ENCODE measurements around the gene SEMA3C. TPM values are rescaled to one million over a fixed set of nuclear protein-coding genes. Genes with fewer than 3 reads are reported as not detected.

SEMA3C gene
- total RNA-seq, 4 donors from 2014 or later, result 2.6 to 30.9 (median 14.2) TPM

DNA sequence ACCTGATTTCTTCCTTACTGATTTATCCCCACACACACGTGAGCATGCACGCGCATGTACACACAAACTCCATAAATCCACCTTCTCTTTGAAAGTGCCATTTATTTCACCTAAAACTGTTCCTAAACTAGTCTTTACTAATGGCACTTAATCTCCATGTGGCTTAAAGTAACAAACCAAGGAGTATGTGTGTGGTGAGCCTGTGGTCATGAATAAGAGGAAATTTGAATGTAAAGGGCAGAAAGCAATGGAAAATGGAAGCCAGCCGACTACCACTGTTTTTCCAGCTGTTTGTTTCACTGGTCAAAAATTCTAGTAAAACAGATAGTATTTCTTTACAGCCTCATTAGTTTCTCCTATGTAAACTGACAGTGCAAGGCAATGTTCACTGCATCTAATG, 23.8 kb downstream of the SEMA3C start:
- DNase-seq, result no peak
- intact Hi-C loops (cut with DNase I), result no loop called here
- Histone ChIP-seq H3K27ac (no peak overlapping the region), H3K27me3 (no peaks in the 10 kb centered on the region), H3K9me3 (no peaks in the 10 kb centered on the region), H3K36me3 (no peaks in the 10 kb centered on the region), H3K4me3 (no peak overlapping the region), H3K4me1 (no peaks in the 10 kb centered on the region)
- no peak for TF ChIP-seq POLR2A (IDR thresholded peaks at IDR 0.05)
- TF ChIP-seq, protein P1, sequence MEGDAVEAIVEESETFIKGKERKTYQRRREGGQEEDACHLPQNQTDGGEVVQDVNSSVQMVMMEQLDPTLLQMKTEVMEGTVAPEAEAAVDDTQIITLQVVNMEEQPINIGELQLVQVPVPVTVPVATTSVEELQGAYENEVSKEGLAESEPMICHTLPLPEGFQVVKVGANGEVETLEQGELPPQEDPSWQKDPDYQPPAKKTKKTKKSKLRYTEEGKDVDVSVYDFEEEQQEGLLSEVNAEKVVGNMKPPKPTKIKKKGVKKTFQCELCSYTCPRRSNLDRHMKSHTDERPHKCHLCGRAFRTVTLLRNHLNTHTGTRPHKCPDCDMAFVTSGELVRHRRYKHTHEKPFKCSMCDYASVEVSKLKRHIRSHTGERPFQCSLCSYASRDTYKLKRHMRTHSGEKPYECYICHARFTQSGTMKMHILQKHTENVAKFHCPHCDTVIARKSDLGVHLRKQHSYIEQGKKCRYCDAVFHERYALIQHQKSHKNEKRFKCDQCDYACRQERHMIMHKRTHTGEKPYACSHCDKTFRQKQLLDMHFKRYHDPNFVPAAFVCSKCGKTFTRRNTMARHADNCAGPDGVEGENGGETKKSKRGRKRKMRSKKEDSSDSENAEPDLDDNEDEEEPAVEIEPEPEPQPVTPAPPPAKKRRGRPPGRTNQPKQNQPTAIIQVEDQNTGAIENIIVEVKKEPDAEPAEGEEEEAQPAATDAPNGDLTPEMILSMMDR (IDR thresholded peaks at IDR 0.05), result no peak
- 83 to 91% methylated on average over 4 of the region's 4 CpGs for WGBS, 2 donors

DNA sequence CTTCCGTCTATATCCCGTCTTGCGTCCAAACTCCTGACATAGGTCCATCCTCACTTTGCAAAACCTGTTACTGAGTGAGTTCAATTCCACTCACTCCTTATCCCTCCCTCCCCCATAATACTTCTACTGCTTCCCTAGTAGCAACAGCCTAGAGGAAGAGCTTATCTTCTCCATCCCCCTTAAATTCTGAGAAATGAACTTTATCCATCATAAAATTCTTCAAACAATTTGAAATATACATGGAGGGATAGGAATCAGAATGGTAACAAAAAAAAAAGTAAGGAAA, 27.6 kb downstream of the SEMA3C start:
- Histone ChIP-seq H3K36me3 (no peaks in the 10 kb centered on the region), H3K9me3 (no peaks in the 10 kb centered on the region), H3K27me3 (no peaks in the 10 kb centered on the region), H3K4me3 (no peak overlapping the region), H3K4me1 (no peaks in the 10 kb centered on the region), H3K27ac (no peak overlapping the region)
- 86 to 89% methylated on average over 3 of the region's 3 CpGs for WGBS, 2 donors
- no peak for DNase-seq
- TF ChIP-seq, protein P1 (IDR thresholded peaks at IDR 0.05), result no peak
- no peak for TF ChIP-seq POLR2A (IDR thresholded peaks at IDR 0.05)
- intact Hi-C loops (cut with DNase I), result no loop called here

DNA sequence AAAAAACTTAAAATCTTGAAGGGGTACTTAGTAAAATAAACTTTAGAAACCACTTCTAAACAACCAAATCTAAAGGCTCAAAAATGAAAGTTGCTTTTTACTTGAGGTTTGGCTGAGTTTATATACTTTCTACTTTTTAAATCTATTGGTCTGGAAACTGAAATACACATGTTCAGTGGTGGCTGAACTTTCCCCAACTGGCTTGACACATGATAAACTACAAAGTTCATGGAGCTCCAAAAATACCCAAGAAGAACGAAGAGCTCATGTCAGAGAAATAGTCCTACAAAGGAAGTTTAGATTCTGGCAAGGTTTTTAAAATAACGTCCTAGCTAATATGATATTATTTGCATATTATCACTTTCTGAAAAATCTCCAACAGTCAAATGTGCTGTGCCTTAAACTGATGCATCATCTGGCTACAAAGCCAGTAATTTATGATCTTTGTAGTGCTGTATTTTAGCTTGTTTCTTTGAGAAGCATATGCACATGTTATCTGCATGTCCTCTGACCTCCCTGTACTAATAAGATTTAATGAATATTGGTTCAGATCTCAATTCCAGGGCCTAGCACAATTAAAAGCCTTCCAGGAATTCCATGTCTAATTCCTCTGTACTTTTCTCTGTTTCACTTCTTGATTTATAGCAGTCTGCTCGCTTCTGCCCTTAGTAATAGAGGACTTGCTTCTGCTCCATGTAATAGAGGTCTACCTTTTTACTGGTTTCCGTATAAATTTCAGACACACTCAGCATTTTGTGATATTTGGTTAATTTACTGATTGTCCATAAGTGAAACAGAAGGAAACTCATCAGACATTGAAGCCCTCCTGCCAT, 28.2 kb downstream of the SEMA3C start:
- no peak for DNase-seq
- Histone ChIP-seq H3K36me3 (no peaks in the 10 kb centered on the region), H3K4me3 (no peak overlapping the region), H3K27ac (no peak overlapping the region), H3K27me3 (no peaks in the 10 kb centered on the region), H3K4me1 (no peaks in the 10 kb centered on the region), H3K9me3 (no peaks in the 10 kb centered on the region)
- WGBS, 2 donors, result 54 to 59% methylated on average over 4 of the region's 4 CpGs
- TF ChIP-seq, protein P1 (IDR thresholded peaks at IDR 0.05), result no peak
- TF ChIP-seq POLR2A (IDR thresholded peaks at IDR 0.05), result no peak
- intact Hi-C loops (cut with DNase I), result no loop called here

DNA sequence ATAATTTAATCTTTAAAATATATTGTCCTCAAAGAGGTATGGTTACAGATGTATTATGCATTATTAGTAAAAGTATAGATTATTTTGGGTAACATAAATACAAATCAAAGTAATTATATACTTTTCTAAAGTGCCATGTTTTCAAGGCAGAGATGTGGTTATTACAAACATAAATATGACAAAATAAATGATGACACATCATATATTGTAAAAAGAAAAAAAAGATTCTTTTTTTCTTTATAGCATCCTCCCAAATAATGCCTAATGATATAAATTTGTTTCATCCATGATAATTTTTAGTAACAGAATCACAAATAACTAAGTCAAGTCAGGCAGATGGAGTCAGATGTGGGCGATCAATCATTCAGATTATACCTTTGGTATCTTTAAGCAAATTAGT, 29.3 kb downstream of the SEMA3C start:
- TF ChIP-seq, protein P1 (IDR thresholded peaks at IDR 0.05), result no peak
- no peak for TF ChIP-seq POLR2A (IDR thresholded peaks at IDR 0.05)
- Histone ChIP-seq H3K36me3 (no peaks in the 10 kb centered on the region), H3K4me1 (peaks cover 0 to 1% (median 0%) of the 10 kb centered on the region in 3 donors), H3K9me3 (no peaks in the 10 kb centered on the region), H3K27ac (no peak overlapping the region), H3K27me3 (no peaks in the 10 kb centered on the region), H3K4me3 (no peak overlapping the region)
- DNase-seq, result no peak
- intact Hi-C loops (cut with DNase I), result no loop called here
- WGBS, 2 donors, result 97 to 100% methylated on average over 1 of the region's 1 CpG

DNA sequence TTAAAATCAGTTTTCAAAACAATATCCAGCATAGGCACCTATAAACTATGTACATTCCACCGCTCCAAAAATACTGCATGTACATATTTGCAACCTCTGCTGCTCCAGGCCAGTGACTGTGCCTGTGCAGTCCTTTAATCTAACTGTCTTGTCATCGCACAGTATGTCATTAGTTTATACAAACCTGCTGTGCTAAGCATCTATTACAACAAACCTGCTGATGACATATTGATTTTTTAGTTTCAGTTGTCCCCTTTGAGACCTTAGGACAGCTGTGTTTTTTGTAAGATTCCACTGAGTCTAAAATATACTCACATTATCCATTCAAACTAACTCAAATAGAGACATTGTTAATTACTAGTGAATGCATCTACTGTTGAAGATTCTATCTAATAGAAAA, 33.1 kb downstream of the SEMA3C start:
- no peak for DNase-seq
- TF ChIP-seq, protein P1 (IDR thresholded peaks at IDR 0.05), result no peak
- TF ChIP-seq POLR2A (IDR thresholded peaks at IDR 0.05), result no peak
- intact Hi-C loops (cut with DNase I), result no loop called here
- Histone ChIP-seq H3K27ac (no peak overlapping the region), H3K4me3 (no peak overlapping the region), H3K36me3 (no peaks in the 10 kb centered on the region), H3K9me3 (no peaks in the 10 kb centered on the region), H3K27me3 (no peaks in the 10 kb centered on the region), H3K4me1 (peaks cover 0 to 19% (median 3%) of the 10 kb centered on the region in 3 donors)
- 70 to 84% methylated on average over 2 of the region's 2 CpGs for WGBS, 2 donors
